Left ventricle myocardium inferior (tissue), 1 donor: ENCODE results near the gene NUMA1. TPM values are rescaled to one million over a fixed set of nuclear protein-coding genes. Genes with fewer than 3 reads are reported as not detected.

Experiments
- DNase-seq: peaks from one replicate; pipeline ENCODE4 v3.0.0-alpha.2; 2020
- H3K27ac ChIP-seq: fragments of 200-600 bp; replicated peaks from 2 replicates; pipeline ENCODE4 v1.8.0; 2021
- H3K27me3 ChIP-seq: fragments of 200-600 bp; 2 replicates; pipeline ENCODE4 v1.8.0; 2021; ENCODE audit warnings: low read depth
- H3K36me3 ChIP-seq: fragments of 200-600 bp; 2 replicates; pipeline ENCODE4 v1.8.0; 2021
- H3K4me1 ChIP-seq: fragments of 200-600 bp; 2 replicates; pipeline ENCODE4 v1.8.0; 2021
- H3K4me3 ChIP-seq: fragments of 200-600 bp; 2 replicates; pipeline ENCODE4 v1.8.0; 2021; ENCODE audit warnings: mild to moderate bottlenecking, moderate library complexity
- H3K9me3 ChIP-seq: fragments of 200-600 bp; replicated peaks from 2 replicates; pipeline ENCODE4 v1.8.0; 2021
- CTCF ChIP-seq: fragments of 200-600 bp; IDR thresholded peaks from 2 replicates; pipeline ENCODE4 v1.8.0; 2021; ENCODE audit warnings: antibody characterized with exemption, mild to moderate bottlenecking, borderline replicate concordance
- intact Hi-C: fragments of 100-400 bp; cut with micrococcal nuclease; formaldehyde crosslinking; loops from one replicate; pipeline ENCODE4 v1.11.0; 2022
- total RNA-seq: library from RNA; stranded (reverse); fragmentation: NEBNext Ultra II Directional; extraction: Animal tissue kit (Norgen Biotek cat#: 25700); gene quantifications from one replicate; pipeline ENCODE4 v1.2.1, GENCODE V29; 2021
- donor health status: DM: no; HTN: yes; CAD: no; lungs with severe emphysema.

NUMA1 gene
- total RNA-seq, 1 donor from 2014 or later, result 82.5 TPM

DNA sequence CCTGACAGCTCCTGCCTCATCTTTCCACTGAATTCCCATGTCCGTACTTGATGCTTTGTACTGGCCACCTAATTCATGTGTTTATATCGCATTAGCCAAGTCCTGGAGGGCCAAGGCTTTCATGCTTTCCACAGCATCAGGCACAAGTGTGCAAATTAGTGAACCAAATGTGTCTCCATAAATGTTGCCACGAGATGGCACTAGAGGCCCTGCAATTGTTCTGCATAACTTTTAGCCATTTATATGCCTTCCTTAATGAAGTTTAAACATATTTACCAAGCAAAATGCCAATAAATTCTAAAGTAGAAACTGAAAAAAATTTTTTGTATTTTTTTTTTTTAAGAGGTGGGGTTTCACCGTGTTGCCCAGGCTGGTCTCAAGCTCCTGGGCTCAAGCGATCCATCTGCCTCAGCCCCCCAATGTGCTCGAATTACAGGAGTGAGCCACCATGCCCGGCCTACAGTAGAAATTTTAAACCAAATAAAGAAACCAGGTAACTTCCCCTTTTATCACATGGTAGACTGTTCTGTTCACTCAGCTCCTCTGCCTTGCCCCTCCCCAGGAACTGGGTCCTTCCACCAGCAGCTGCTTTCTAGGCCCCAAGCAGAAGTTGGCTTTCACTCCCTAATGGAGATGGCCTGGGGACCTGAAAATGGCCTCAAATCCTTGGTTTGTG, 102.5 kb downstream of the NUMA1 start:
- no peaks in the 10 kb centered on the region for H3K4me1 ChIP-seq
- no peak overlapping the region for H3K4me3 ChIP-seq
- DNase-seq, result no peak
- peaks cover 3% of the 10 kb centered on the region for H3K36me3 ChIP-seq
- no peak overlapping the region for H3K27ac ChIP-seq
- TF ChIP-seq CTCF, result peak; percentile 78
- intact Hi-C loops, result loop anchor here (5.0 kb wide), 1 partner anchor 109 kb away; no protein-coding TSS in a partner anchor
- no peaks in the 10 kb centered on the region for H3K9me3 ChIP-seq
- H3K27me3 ChIP-seq, result no peaks in the 10 kb centered on the region

GRCh38 chr11:71977090-71977489, 103.3 kb downstream of the NUMA1 start:
- intact Hi-C loops, result loop anchor here (5.0 kb wide), 1 partner anchor 110 kb away; no protein-coding TSS in a partner anchor
- no peak for TF ChIP-seq CTCF
- no peaks in the 10 kb centered on the region for H3K9me3 ChIP-seq
- no peaks in the 10 kb centered on the region for H3K27me3 ChIP-seq
- H3K4me3 ChIP-seq, result no peak overlapping the region
- no peak overlapping the region for H3K27ac ChIP-seq
- DNase-seq, result no peak
- H3K36me3 ChIP-seq, result peaks cover 3% of the 10 kb centered on the region
- peaks cover 5% of the 10 kb centered on the region for H3K4me1 ChIP-seq

DNA sequence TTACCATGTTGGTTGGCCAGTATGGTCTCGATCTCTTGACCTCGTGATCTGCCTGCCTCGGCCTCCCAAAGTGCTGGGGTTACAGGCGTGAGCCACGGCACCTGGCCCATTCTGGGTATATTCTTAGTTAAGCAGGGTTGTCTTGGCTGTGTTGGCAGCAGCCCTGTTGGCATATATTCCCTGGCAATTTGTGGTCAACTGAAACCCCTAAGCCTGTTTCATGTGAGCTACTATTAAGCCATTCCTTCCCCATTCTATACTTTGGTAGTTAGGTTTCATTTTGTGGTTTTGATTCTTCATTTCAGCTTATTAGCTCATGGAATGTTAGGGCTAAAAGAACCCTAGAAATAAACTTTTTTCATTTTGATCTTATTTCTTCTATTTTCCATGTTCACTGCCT, 103.8 kb downstream of the NUMA1 start:
- Histone ChIP-seq H3K27me3 (no peaks in the 10 kb centered on the region), H3K9me3 (no peaks in the 10 kb centered on the region), H3K4me3 (no peak overlapping the region), H3K4me1 (peaks cover 5% of the 10 kb centered on the region), H3K27ac (no peak overlapping the region), H3K36me3 (peaks cover 3% of the 10 kb centered on the region)
- no peak for TF ChIP-seq CTCF
- intact Hi-C loops, result loop anchor here (5.0 kb wide), 1 partner anchor 111 kb away; no protein-coding TSS in a partner anchor
- no peak for DNase-seq

- Histone ChIP-seq H3K27me3 (no peaks in the 10 kb centered on the region), H3K4me1 (peaks cover 5% of the 10 kb centered on the region), H3K9me3 (no peaks in the 10 kb centered on the region), H3K27ac (no peak overlapping the region), H3K4me3 (no peak overlapping the region), H3K36me3 (peaks cover 20% of the 10 kb centered on the region)
- no peak for DNase-seq
- intact Hi-C loops, result no loop called here
- TF ChIP-seq CTCF, result no peak
Observed at GRCh38 chr11:71971680-71972079, 108.7 kb downstream of the NUMA1 start.

GRCh38 chr11:71964641-71965040, 115.7 kb downstream of the NUMA1 start:
- no peak for DNase-seq
- Histone ChIP-seq H3K4me3 (no peak overlapping the region), H3K9me3 (peaks cover 7% of the 10 kb centered on the region), H3K27me3 (no peaks in the 10 kb centered on the region), H3K4me1 (no peaks in the 10 kb centered on the region), H3K27ac (no peak overlapping the region), H3K36me3 (peaks cover 45% of the 10 kb centered on the region)
- TF ChIP-seq CTCF, result no peak
- intact Hi-C loops, result no loop called here
